ENCODE data around the gene GNAZ.

GRCh38 chr22:23047265-23047664 is 23.1 kb upstream of the GNAZ start:
- TF ChIP-seq CTCF (IDR thresholded peaks at IDR 0.05) (no peak), EP300 (IDR thresholded peaks at IDR 0.05) (no peak), POLR2A (IDR thresholded peaks at IDR 0.05) (no peak), POLR2AphosphoS5 (IDR thresholded peaks at IDR 0.05) (no peak)

All from stomach (tissue), 4 donors.